ENCODE measurements around the gene ARHGAP8. TPM values are rescaled to one million over a fixed set of nuclear protein-coding genes. Genes with fewer than 3 reads are reported as not detected.

Gene ARHGAP8
- polyA plus RNA-seq, 4 donors, result 24.9 to 63.6 (median 39.5) TPM

DNA sequence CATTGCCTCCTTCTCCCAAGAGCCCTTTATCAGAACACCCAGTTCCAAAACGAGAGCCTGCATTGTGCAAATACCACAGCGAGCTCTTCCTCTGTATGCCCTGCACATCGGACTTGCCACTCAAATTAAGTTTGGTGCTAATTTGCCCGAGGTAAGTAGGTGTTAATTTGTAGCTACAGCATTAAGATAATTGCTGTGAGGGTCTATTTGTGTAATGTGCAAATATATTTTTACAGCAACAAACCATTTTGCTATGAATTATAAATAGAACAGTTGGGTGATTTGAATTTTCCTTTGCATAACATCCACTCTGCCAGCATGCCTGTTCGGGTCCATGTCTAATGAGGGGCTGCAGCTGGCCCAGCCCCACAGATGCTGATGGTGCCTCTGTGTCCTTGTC, 8.1 kb downstream of the ARHGAP8 start:
- DNase-seq (ENCODE audit: low read depth in 4 of 4, low spot score in 2 of 4), result no peak

DNA sequence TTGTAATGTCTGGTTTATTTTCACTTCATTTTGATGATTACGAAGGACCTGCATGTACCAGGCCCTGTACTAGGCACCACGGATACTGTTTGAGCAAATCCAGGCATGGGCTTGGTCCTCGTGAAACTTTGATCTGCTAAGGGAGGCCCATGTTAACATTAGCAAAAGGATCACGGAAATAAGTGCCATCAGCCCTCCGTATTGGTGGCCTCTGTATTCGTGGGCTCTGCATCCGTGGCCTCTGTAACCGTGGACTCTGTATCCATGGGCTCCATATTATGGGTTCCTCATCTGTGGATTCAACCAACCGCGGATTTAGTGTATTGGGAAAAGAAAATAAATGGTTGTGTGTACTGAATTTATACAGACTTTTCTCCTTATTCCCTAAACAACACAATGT, 8.7 kb downstream of the ARHGAP8 start:
- no peak for DNase-seq (ENCODE audit: low read depth in 4 of 4, low spot score in 2 of 4)

DNA sequence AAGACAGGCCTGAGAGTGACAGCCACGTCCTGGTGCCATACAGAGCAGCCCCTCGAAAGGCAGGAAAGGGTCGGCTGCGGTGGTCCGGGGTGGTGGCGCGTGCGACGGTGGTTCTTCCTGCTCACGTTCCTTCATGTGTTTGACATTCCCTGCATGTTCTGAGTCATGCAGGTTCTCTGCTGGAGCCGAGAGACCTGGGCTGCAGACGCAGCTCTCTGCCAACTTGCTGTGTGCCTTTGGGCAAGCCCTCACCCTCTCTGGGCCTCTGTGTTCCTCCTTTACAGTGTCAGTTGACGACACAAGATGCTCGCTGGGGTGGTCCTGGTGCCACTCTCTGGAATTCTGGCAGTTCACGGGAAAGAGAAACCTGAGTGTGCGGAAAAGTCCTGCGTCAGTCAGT, 12.0 kb downstream of the ARHGAP8 start:
- no peak for DNase-seq (ENCODE audit: low read depth in 4 of 4, low spot score in 2 of 4)

- no peak for DNase-seq (ENCODE audit: low read depth in 4 of 4, low spot score in 2 of 4)
Observed at GRCh38 chr22:44764974-44765373, 12.6 kb downstream of the ARHGAP8 start.

DNA sequence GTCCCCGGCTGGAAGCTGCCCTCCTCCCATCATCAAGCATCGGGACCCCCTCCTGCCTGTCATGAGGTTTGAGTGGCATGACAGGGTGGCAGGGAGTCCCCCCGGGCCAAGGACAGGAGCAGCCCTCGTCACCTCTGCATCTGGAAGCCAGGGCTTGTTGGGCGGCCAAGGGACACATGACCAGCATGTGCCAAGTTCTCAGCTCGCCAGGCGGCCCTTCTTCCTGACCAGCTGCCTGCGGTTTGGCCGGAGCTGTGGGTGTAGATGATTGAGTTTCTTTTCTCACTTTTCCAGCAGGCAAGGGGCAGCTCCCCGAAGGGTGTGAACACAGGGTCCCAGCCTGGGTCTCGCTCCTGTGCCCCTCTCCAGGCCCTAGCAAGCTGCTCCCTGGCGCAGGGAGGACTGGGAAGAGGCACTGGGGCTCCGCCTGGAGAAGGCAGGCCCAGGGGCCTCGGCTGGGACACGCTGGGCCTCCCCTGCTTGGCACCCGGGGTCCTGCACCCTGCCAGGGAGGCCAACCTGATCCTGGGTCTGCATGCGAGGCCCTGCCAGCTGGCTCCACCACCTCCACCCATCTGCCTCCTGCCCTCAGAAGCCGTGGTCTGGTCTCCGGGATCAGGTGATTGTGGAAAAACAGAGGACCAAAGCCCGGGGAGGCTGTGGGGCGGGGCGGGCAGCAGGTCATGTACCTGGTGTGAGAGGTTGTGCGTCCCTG, 13.4 kb downstream of the ARHGAP8 start:
- no peak for DNase-seq (ENCODE audit: low read depth in 4 of 4, low spot score in 2 of 4)

DNA sequence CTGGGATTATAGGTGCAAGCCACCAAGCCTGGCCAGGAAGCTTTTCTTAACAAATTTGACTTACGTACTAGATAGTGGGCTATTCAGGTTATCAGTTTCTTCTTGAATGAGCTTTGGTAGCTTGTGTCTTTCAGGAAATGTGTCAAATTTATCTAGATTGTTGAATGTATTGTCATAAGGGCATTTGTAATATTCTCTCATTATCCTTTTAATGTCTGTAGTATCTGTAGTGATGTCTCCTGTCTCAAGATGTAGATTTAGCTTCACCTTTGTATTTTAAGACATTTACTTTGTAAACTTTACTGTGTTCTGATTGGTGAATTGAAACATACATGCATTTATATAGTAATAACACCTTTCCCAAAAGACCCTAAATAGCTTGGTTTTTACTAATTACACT, 20.7 kb downstream of the ARHGAP8 start:
- no peak for DNase-seq (ENCODE audit: low read depth in 4 of 4, low spot score in 2 of 4)

DNA sequence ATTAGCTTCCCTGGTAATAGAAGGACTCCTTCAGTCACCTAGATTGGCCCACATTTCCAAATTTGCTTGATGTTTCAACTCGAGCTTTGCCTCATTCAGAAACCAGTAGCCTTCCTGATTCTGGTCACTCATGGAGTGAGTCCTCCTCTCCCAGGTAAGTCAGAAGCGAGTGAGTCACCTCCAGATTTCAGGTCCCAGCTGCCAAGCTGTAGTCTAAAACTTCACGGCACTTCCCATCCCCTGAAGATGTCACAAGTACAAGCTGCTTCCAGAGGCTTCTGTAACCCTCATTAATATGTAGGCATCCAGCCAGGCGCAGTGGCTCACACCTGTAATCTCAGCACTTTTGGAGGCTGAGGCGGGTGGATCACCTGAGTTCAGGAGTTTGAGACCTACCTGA, 23.5 kb downstream of the ARHGAP8 start:
- no peak for DNase-seq (ENCODE audit: low read depth in 4 of 4, low spot score in 2 of 4)

GRCh38 chr22:44776605-44777363, 24.4 kb downstream of the ARHGAP8 start:
- DNase-seq (ENCODE audit: low read depth in 4 of 4, low spot score in 2 of 4), result no peak

- no peak for DNase-seq (ENCODE audit: low read depth in 4 of 4, low spot score in 2 of 4)
Observed at GRCh38 chr22:44777364-44777755, 25.0 kb downstream of the ARHGAP8 start.

GRCh38 chr22:44780876-44781449, 28.6 kb downstream of the ARHGAP8 start:
- no peak for DNase-seq (ENCODE audit: low read depth in 4 of 4, low spot score in 2 of 4)

DNA sequence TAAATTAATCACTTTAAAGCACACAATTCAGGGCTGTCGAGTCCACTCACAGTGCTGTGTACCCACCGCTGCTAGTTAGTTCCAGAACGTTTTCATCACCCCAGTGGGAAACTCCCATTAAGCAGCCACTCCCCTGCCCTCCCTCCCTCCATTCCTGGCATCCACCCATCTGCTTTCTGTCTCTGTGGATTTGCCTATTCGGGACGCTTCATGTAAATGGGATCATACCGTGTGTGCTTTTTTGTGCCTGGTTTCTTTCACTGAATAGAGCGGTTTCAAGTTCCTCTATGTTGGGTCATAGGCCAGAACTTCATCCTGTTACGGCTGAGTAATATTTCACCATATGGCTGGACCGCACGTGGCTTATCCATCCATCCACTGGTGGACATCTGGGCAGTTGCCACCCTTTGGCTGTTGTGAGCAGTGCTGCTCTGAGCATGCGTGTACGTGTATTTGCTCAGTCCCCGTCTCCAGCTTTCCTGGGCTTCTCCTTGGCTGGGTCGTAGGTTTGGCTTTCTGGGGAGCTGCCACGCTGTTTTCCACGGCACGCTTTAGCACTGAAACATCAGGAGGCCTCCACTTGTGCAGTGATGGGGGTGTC, 30.1 kb downstream of the ARHGAP8 start:
- DNase-seq (ENCODE audit: low read depth in 4 of 4, low spot score in 2 of 4), result no peak

DNA sequence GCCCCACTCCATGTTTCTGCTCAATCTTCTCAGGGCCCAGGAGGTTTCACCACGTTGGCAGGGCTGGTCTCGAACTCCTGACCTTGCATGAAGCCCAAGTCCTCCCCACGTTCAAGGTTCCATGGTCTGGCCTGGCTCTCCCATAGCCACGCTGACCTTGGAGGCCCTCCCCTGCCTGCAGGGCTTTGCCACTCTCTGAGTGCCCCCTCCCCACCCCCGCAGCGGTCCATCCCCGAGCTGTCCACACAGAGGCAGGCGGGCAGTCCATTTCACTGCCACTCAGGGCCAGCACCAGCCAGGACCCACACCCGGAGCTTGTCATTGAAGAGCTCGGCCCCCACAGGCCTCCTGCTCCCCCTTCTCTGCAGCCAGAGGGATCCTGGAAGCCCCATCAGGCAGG, 30.7 kb downstream of the ARHGAP8 start:
- DNase-seq (ENCODE audit: low read depth in 4 of 4, low spot score in 2 of 4), result no peak

- no peak for DNase-seq (ENCODE audit: low read depth in 4 of 4, low spot score in 2 of 4)
Observed at GRCh38 chr22:44783581-44783980, 31.2 kb downstream of the ARHGAP8 start.

DNA sequence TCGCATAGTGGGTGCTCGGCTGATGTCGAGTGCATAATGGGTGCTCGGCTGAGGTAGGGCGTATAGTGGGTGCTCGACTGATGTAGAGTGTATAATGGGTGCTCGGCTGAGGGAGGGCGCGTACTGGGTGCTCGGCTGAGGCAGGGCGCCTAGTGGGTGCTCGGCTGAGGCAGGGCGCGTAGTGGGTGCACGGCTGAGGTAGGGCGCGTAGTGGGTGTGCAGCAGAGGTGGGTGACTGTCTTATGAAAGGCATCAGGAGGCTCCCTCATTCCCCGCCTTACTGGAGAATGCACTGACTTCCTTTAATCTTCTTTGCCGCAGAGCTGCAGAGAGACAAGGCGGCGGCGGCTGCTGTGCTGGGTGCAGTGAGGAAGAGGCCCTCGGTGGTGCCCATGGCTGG, 33.8 kb downstream of the ARHGAP8 start:
- DNase-seq (ENCODE audit: low read depth in 4 of 4, low spot score in 2 of 4), result no peak

DNA sequence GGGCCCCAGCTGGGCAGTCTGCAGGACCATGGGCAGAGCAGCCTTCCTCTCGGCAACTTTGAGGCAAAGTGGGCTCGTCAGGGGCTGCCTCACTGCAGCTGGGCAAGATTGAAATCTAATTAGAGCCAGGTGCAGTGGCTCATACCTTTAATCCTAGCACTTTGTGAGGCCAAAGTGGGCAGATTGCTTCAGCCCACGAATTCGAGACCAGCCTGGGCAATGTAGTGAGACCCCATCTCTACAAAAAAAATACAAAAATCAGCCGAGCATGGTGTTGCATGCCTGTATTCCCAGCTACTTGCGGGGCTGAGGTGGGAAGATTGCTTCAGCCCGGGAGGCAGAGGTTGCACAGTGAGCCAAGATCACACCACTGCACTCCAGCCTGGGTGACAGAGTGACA, 34.2 kb downstream of the ARHGAP8 start:
- no peak for DNase-seq (ENCODE audit: low read depth in 4 of 4, low spot score in 2 of 4)

DNA sequence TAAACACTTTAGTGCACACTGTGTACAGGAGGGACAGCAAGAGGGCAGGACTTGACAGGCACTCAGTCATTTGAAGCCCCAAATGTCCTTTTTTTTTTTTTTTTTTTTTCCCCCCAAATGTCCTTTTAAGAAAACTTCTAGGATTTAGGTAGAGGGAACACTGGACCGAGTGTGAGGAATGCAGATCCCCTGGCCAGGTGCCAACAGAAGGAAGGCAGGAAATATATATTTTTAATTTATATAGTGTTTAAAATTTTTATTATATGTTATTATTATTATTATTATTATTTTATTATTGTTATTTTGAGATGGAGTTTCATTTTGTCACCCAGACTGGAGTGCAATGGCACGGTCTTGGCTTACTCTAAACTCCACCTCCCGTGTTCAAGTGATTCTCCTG, 35.5 kb downstream of the ARHGAP8 start:
- DNase-seq (ENCODE audit: low read depth in 4 of 4, low spot score in 2 of 4), result no peak

- DNase-seq (ENCODE audit: low read depth in 4 of 4, low spot score in 2 of 4), result no peak
Observed at GRCh38 chr22:44793106-44793505, 40.7 kb downstream of the ARHGAP8 start.

- no peak for DNase-seq (ENCODE audit: low read depth in 4 of 4, low spot score in 2 of 4)
Observed at GRCh38 chr22:44793506-44794172, 41.3 kb downstream of the ARHGAP8 start.

GRCh38 chr22:44795701-44796630, 43.6 kb downstream of the ARHGAP8 start:
- DNase-seq (ENCODE audit: low read depth in 4 of 4, low spot score in 2 of 4), result no peak

DNA sequence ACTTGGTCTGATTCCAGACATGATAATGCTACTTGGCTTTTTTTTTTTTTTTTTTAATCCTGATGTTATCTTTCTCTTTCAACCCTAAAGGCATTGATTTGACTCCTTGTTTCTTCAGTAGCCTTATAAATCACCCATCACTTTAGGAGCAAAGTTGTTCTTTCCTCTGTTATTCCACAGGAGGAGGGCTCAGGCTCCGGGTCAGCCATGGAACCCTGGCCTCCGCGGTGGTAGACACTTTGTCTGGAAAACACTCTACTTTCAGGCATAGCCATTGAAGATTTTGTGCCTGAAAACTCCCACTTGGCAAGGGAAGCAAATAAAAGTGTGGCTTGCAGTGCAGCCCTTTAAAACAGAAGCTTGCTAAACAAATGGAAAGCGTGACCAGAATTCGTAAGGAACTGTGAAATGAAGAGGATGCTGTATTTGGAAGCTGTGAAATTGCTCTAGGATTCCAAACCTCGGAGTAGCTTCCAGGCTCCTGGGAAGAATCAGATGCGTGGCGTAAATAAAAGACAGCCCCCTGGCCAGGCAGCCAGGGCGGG, 44.9 kb downstream of the ARHGAP8 start:
- DNase-seq (ENCODE audit: low read depth in 4 of 4, low spot score in 2 of 4), result no peak

Measured in left renal cortex interstitium (tissue), 4 donors.